Measurements from ENCODE around the gene ASAP3.

DNA sequence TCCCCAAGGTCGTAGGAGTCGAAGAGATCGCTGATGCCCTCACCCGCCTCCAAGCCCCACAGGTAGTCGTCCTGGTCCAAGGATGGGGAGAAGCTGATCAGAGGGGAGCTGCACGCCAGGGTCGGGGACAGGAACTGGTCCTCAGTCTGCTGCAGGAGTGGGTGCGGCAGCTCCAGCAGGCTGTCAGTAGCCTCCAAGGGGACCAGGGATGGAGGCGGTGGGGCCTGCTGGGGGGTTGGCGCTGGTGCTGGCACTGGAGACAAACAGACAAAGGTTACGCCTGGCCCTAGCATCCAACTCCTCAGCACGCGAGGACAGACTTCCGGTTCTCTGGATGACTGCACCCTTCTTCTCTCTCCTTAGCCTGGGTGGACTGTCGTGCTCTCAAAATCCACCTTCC, 25.9 kb upstream of the ASAP3 start:
- TF ChIP-seq MAX (CRISPR knock-in tag; IDR thresholded peaks at IDR 0.05) (no peak), USF2 (CRISPR knock-in tag; IDR thresholded peaks at IDR 0.05) (no peak)

Measured in WTC11 (cell line).